HG03575 (cell line): Measurements from ENCODE around the gene AAR2.

Experiments used
- ATAC-seq: cut with Tn5 transposase; IDR thresholded peaks from one replicate; pipeline ENCODE4 v1.9.1; 2021; ENCODE audit not compliant: unreplicated experiment, insufficient number of reproducible peaks, low FRiP score; ENCODE audit errors: extremely low read depth

AAR2 gene

GRCh38 chr20:36216314-36217025, 19.8 kb upstream of the AAR2 start:
- no peak for ATAC-seq

- no peak for ATAC-seq
Measured at GRCh38 chr20:36217226-36217625, 19.1 kb upstream of the AAR2 start.

GRCh38 chr20:36218380-36219064, 17.8 kb upstream of the AAR2 start:
- no peak for ATAC-seq

- ATAC-seq, result no peak
Measured at GRCh38 chr20:36219671-36220220, 16.5 kb upstream of the AAR2 start.

GRCh38 chr20:36225666-36226065, 10.6 kb upstream of the AAR2 start:
- no peak for ATAC-seq

- no peak for ATAC-seq
Measured at GRCh38 chr20:36228770-36229169, 7.5 kb upstream of the AAR2 start.

- ATAC-seq, result no peak
Measured at GRCh38 chr20:36230019-36230418, 6.3 kb upstream of the AAR2 start.

GRCh38 chr20:36231331-36231730, 4.9 kb upstream of the AAR2 start:
- ATAC-seq, result no peak

GRCh38 chr20:36234771-36235320, 1.4 kb upstream of the AAR2 start:
- no peak for ATAC-seq

- ATAC-seq, result no peak
Measured at GRCh38 chr20:36236786-36237121, 476 bp downstream of the AAR2 start.

- no peak for ATAC-seq
Measured at GRCh38 chr20:36237477-36237876, 1.2 kb downstream of the AAR2 start.

GRCh38 chr20:36238153-36238552, 1.9 kb downstream of the AAR2 start:
- ATAC-seq, result no peak

- no peak for ATAC-seq
Measured at GRCh38 chr20:36238760-36239159, 2.5 kb downstream of the AAR2 start.

- no peak for ATAC-seq
Measured at GRCh38 chr20:36240076-36240475, 3.8 kb downstream of the AAR2 start.

GRCh38 chr20:36241678-36242077, 5.4 kb downstream of the AAR2 start:
- no peak for ATAC-seq

- no peak for ATAC-seq
Measured at GRCh38 chr20:36243726-36244125, 7.4 kb downstream of the AAR2 start.

- no peak for ATAC-seq
Measured at GRCh38 chr20:36246401-36246800, 10.1 kb downstream of the AAR2 start.

GRCh38 chr20:36248836-36249235, 12.6 kb downstream of the AAR2 start:
- no peak for ATAC-seq

- no peak for ATAC-seq
Measured at GRCh38 chr20:36249450-36249849, 13.2 kb downstream of the AAR2 start.

GRCh38 chr20:36251426-36251825, 15.1 kb downstream of the AAR2 start:
- no peak for ATAC-seq
